ENCODE measurements around the gene PTTG1. TPM values are rescaled to one million over a fixed set of nuclear protein-coding genes. Genes with fewer than 3 reads are reported as not detected.
A peak's percentile ranks its signal among the peaks of the same experiment; 100 is the strongest.

Gene PTTG1
- total RNA-seq, 1 experiment from 2014 or later: 262 TPM

- TF ChIP-seq EZH2 (IDR thresholded peaks at IDR 0.05; ENCODE audit: low read depth): no peak
- no TSS peak for BruUV-seq (replicated peaks)
- no peaks in the 10 kb centered on the region for H4K20me1 ChIP-seq (ENCODE audit: insufficient read depth)
- H2AFZ ChIP-seq: peak overlapping the region; percentile 3; the same call in 1 of the 2 replicates
- ChIA-PET CTCF (no interaction called here), POLR2A (ENCODE audit: unreplicated experiment) (interaction anchor here (0.6 kb wide), 1 partner anchor 1113 kb away, joined by 3 read pairs; no protein-coding TSS in a partner anchor)
- H3F3A ChIP-seq (ENCODE audit: insufficient read depth, low read depth): peaks cover 9% of the 10 kb centered on the region; the same call in 1 of the 2 replicates
- no peaks in the 10 kb centered on the region for H3K9me2 ChIP-seq (ENCODE audit: insufficient read depth)
- peak overlapping the region; percentile 57 for H3K4me2 ChIP-seq
- no peaks in the 10 kb centered on the region for H3K36me3 ChIP-seq (ENCODE audit: low read depth)
- no peaks in the 10 kb centered on the region for H3K9me3 ChIP-seq (ENCODE audit: insufficient read depth, low read depth)
- H3K27me3 ChIP-seq (ENCODE audit: insufficient read depth, low read depth): no peaks in the 10 kb centered on the region
- peaks cover 20% of the 10 kb centered on the region for H3K4me1 ChIP-seq (replicated peaks; ENCODE audit: insufficient read depth)
- DNase-seq: peak; percentile 33 to 72
- H3K79me2 ChIP-seq (ENCODE audit: low read depth): no peaks in the 10 kb centered on the region
- no peak overlapping the region for H3K4me3 ChIP-seq
- intact Hi-C loops (cut with micrococcal nuclease; ENCODE audit: unreplicated experiment): no loop called here
- H3K27ac ChIP-seq: peak overlapping the region; percentile 60
Observed at GRCh38 chr5:160463740-160464465, 42.2 kb downstream of the PTTG1 start.

GRCh38 chr5:160464466-160464797 lies 42.8 kb downstream of the PTTG1 start:
- no peaks in the 10 kb centered on the region for H3K9me2 ChIP-seq (ENCODE audit: insufficient read depth)
- H3K27ac ChIP-seq: peak overlapping the region; percentile 60
- H3K79me2 ChIP-seq (ENCODE audit: low read depth): no peaks in the 10 kb centered on the region
- no peaks in the 10 kb centered on the region for H4K20me1 ChIP-seq (ENCODE audit: insufficient read depth)
- H3K4me1 ChIP-seq (replicated peaks; ENCODE audit: insufficient read depth): peaks cover 20% of the 10 kb centered on the region
- H3K4me3 ChIP-seq: no peak overlapping the region
- peaks cover 9% of the 10 kb centered on the region; the same call in 1 of the 2 replicates for H3F3A ChIP-seq (ENCODE audit: insufficient read depth, low read depth)
- H2AFZ ChIP-seq: peak overlapping the region; percentile 3; the same call in 1 of the 2 replicates
- ChIA-PET POLR2A (ENCODE audit: unreplicated experiment) (no interaction called here), CTCF (no interaction called here)
- intact Hi-C loops (cut with micrococcal nuclease; ENCODE audit: unreplicated experiment): no loop called here
- peak overlapping the region; percentile 57 for H3K4me2 ChIP-seq
- no TSS peak for BruUV-seq (replicated peaks)
- TF ChIP-seq CTCF (conservative IDR thresholded peaks at IDR 0.05) (no peak), EZH2 (IDR thresholded peaks at IDR 0.05; ENCODE audit: low read depth) (no peak)
- H3K27me3 ChIP-seq (ENCODE audit: insufficient read depth, low read depth): no peaks in the 10 kb centered on the region
- H3K36me3 ChIP-seq (ENCODE audit: low read depth): no peaks in the 10 kb centered on the region
- no peak for DNase-seq
- H3K9me3 ChIP-seq (ENCODE audit: insufficient read depth, low read depth): no peaks in the 10 kb centered on the region

GRCh38 chr5:160466116-160466515 lies 44.5 kb downstream of the PTTG1 start:
- H3F3A ChIP-seq (ENCODE audit: insufficient read depth, low read depth): peaks cover 9% of the 10 kb centered on the region; the same call in 1 of the 2 replicates
- intact Hi-C loops (cut with micrococcal nuclease; ENCODE audit: unreplicated experiment): no loop called here
- no peaks in the 10 kb centered on the region for H3K9me2 ChIP-seq (ENCODE audit: insufficient read depth)
- H3K4me1 ChIP-seq (replicated peaks; ENCODE audit: insufficient read depth): peaks cover 27% of the 10 kb centered on the region
- H3K4me2 ChIP-seq: no peak overlapping the region
- no peaks in the 10 kb centered on the region for H3K79me2 ChIP-seq (ENCODE audit: low read depth)
- H3K36me3 ChIP-seq (ENCODE audit: low read depth): no peaks in the 10 kb centered on the region
- ChIA-PET POLR2A (ENCODE audit: unreplicated experiment) (no interaction called here), CTCF (no interaction called here)
- no peaks in the 10 kb centered on the region for H3K9me3 ChIP-seq (ENCODE audit: insufficient read depth, low read depth)
- H3K4me3 ChIP-seq: no peak overlapping the region
- no peak for DNase-seq
- H3K27ac ChIP-seq: no peak overlapping the region
- no peaks in the 10 kb centered on the region for H3K27me3 ChIP-seq (ENCODE audit: insufficient read depth, low read depth)
- TF ChIP-seq EZH2 (IDR thresholded peaks at IDR 0.05; ENCODE audit: low read depth): no peak
- TF ChIP-seq CTCF (conservative IDR thresholded peaks at IDR 0.05): no peak
- no peaks in the 10 kb centered on the region for H4K20me1 ChIP-seq (ENCODE audit: insufficient read depth)
- BruUV-seq (replicated peaks): no TSS peak
- no peak overlapping the region for H2AFZ ChIP-seq

Data from PC-9 (cell line).